Panc1 (cell line): ENCODE measurements around the gene PRDX5. TPM values are rescaled to one million over a fixed set of nuclear protein-coding genes. Genes with fewer than 3 reads are reported as not detected.

Experiments used
- ATAC-seq: fragments of 200-7000 bp; cut with Tn5 transposase; 2 replicates; pipeline ENCODE4 v1.9.1; 2020; ENCODE audit warnings: mild to moderate bottlenecking, moderate library complexity
- BruUV-seq: library from RNA; stranded (reverse); fragments of 400-500 nt; replicated peaks from 2 replicates; lab custom pipeline; 2021; lab: Mats Ljungman, UMichigan
- CTCF ChIA-PET: fragments of 300-600 bp; sonication (Branson Sonifier 250); formaldehyde crosslinking; loops from one replicate; lab custom pipeline; 2022; ENCODE audit warnings: antibody characterized with exemption; lab: Charles Lee
- POLR2A ChIA-PET: fragments of 300-600 bp; sonication (Branson Sonifier 250); formaldehyde crosslinking; loops from one replicate; lab custom pipeline; 2022; ENCODE audit warnings: antibody characterized with exemption; lab: Charles Lee
- DNase-seq: peaks from one replicate; pipeline ENCODE4 v3.0.0-alpha.2; 2010; ENCODE audit warnings: low read depth, low spot score
- H3K27ac ChIP-seq: 2 replicates; pipeline ENCODE4 v1.5.1; 2011; ENCODE audit warnings: mild to moderate bottlenecking, low read length, inconsistent platforms
- H3K27me3 ChIP-seq: fragments of 200-500 bp; sonication (Bioruptor generic); 2 replicates; pipeline ENCODE4 v1.6.0; 2014; ENCODE audit warnings: low read length, inconsistent platforms; ENCODE audit not compliant: control insufficient read depth, insufficient read depth
- H3K36me3 ChIP-seq: fragments of 200-500 bp; sonication (Bioruptor generic); 2 replicates; pipeline ENCODE4 v1.5.1; 2014; ENCODE audit warnings: inconsistent platforms, mild to moderate bottlenecking, low read length, moderate library complexity; ENCODE audit not compliant: control insufficient read depth, insufficient read depth
- H3K4me1 ChIP-seq: 2 replicates; pipeline ENCODE4 v1.5.1; 2011; ENCODE audit warnings: inconsistent platforms, mild to moderate bottlenecking, low read length, moderate library complexity; ENCODE audit not compliant: control insufficient read depth, insufficient read depth
- H3K4me3 ChIP-seq, 2 experiments: 2 replicates each; pipeline ENCODE4 v1.5.1; 2011 to 2012; ENCODE audit warnings: low read depth in 2 of 2, low read length in 2 of 2, mild to moderate bottlenecking in 2 of 2, inconsistent platforms in 1 of 2, moderate library complexity in 1 of 2
- H3K9me3 ChIP-seq: fragments of 200-500 bp; sonication (Bioruptor generic); 2 replicates; pipeline ENCODE4 v1.5.1; 2014; ENCODE audit warnings: low read depth, mild to moderate bottlenecking, inconsistent platforms, low read length, moderate library complexity; ENCODE audit not compliant: control insufficient read depth, insufficient read depth
- POLR2AphosphoS5 ChIP-seq: IDR thresholded peaks from 2 replicates; pipeline ENCODE4 v1.6.1; 2012; ENCODE audit warnings: mild to moderate bottlenecking, low read depth, low read length, moderate library complexity
- REST ChIP-seq, 2 experiments: IDR thresholded peaks; 2 replicates each; pipeline ENCODE4 v1.6.1; 2011 to 2012; ENCODE audit warnings: low read depth in 2 of 2, control low read depth in 1 of 2, low read length in 1 of 2, mild to moderate bottlenecking in 1 of 2, moderate library complexity in 1 of 2; ENCODE audit not compliant: insufficient read depth in 1 of 2
- SIN3A ChIP-seq: IDR thresholded peaks from 2 replicates; pipeline ENCODE4 v1.6.1; 2012; ENCODE audit warnings: low read depth, mild to moderate bottlenecking, low read length, moderate library complexity, borderline replicate concordance; ENCODE audit not compliant: insufficient read depth
- TCF7L2 ChIP-seq: IDR thresholded peaks from 2 replicates; pipeline ENCODE4 v1.6.1; 2011; ENCODE audit warnings: mild to moderate bottlenecking, low read depth, low read length, inconsistent platforms
- in situ Hi-C: cut with HindIII; loops from 2 replicates; pipeline ENCODE4 v1.10.0; 2016; ENCODE audit warnings: low sequenced_read_pairs, low pct_unique_long_range_greater_than_20kb
- intact Hi-C: fragments of 100-400 bp; cut with micrococcal nuclease; formaldehyde crosslinking; loops from one replicate; pipeline ENCODE4 v1.10.0; 2022; ENCODE audit not compliant: unreplicated experiment
- total RNA-seq: library from RNA; stranded (reverse); gene quantifications from one replicate; pipeline ENCODE4 v1.2.1, GENCODE V29; 2021; ENCODE audit not compliant: unreplicated experiment
- TF ChIP-seq, protein P1 (sequence below): fragments of 450-650 bp; IDR thresholded peaks from 2 replicates; pipeline ENCODE4 v1.5.1; 2017; ENCODE audit warnings: mild to moderate bottlenecking

PRDX5 gene
- total RNA-seq, 1 experiment from 2014 or later: 492 TPM

DNA sequence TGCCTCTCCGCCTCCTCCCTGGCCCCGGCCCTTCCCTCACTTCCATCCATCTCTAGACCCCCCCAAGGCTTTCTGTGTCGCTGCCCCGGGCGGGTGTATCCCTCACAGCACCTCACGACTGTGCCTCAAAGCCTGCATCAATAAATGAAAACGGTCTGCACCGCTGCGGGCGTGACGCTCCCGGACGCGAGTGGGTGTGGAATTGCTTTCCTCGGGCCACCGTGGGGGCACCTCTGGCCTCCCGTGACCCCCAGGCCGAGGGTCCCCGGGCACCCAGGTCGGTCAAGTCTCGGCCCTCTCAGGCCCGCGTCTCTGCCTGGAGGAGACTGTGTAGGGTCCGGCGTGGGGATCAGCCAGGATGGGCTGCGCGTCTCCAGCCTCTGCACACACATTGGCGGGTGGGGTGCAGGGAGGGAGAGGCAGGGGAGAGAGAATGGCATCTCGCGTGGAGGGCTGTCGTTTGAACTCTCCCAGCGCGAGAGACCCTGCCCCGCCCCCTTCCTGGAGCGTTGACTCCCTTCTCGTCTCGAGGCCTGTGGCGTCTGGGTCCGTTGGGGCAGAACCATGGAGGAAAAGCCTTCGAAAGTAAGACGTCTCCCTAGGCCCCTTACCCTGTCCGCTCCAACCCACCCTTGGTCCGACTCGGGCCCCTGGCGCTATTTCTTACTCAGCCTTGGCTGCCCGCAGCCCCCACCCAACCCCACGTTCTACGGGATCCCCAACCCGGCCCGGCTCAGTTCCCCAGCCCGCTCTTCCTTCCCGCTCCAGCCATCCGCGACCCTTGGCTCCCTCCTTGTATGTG lies 17.9 kb upstream of the PRDX5 start, which contains the start of gene CATSPERZ:
TSS of gene CATSPERZ (plus strand) at position 512 of the 802 bp plus-strand sequence. CDS start at position 565, 53 bp downstream.
- TF ChIP-seq TCF7L2: no peak
- no peak for TF ChIP-seq REST (IDR thresholded peaks at IDR 0.05; ENCODE audit: insufficient read depth in 1 of 2, low read depth in 2 of 2, low read length in 1 of 2)
- TF ChIP-seq, protein P1, sequence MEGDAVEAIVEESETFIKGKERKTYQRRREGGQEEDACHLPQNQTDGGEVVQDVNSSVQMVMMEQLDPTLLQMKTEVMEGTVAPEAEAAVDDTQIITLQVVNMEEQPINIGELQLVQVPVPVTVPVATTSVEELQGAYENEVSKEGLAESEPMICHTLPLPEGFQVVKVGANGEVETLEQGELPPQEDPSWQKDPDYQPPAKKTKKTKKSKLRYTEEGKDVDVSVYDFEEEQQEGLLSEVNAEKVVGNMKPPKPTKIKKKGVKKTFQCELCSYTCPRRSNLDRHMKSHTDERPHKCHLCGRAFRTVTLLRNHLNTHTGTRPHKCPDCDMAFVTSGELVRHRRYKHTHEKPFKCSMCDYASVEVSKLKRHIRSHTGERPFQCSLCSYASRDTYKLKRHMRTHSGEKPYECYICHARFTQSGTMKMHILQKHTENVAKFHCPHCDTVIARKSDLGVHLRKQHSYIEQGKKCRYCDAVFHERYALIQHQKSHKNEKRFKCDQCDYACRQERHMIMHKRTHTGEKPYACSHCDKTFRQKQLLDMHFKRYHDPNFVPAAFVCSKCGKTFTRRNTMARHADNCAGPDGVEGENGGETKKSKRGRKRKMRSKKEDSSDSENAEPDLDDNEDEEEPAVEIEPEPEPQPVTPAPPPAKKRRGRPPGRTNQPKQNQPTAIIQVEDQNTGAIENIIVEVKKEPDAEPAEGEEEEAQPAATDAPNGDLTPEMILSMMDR: no peak
- TF ChIP-seq SIN3A: no peak
- no peak for TF ChIP-seq POLR2AphosphoS5
- peaks cover 10% of the 10 kb centered on the region for H3K4me1 ChIP-seq
- CTCF ChIA-PET: interaction anchor here (0.6 to 1.7 kb wide), 10 partner anchors 9 to 399 kb away, joined by 3 to 16 read pairs (median 5); partner anchors contain the start of genes BAD, FERMT3, KCNK4 and PRDX5
- intact Hi-C loops: loop anchor here (10.0 kb wide), 1 partner anchor 55 kb away; the partner anchor contains the start of genes FKBP2 and PPP1R14B
- POLR2A ChIA-PET: interaction anchor here (0.6 to 0.7 kb wide), 2 partner anchors 16 to 54 kb away, joined by 3 to 5 read pairs; no protein-coding TSS in a partner anchor
- no peaks in the 10 kb centered on the region for H3K36me3 ChIP-seq
- H3K9me3 ChIP-seq: no peaks in the 10 kb centered on the region
- no peak for DNase-seq
- no peaks in the 10 kb centered on the region; the same call in 1 of the 2 replicates for H3K27me3 ChIP-seq
- ATAC-seq: no peak
- in situ Hi-C loops: no loop called here
- 0 out of 2 replicates have a peak within 1 kb of the TSS, but pooled peaks have one; percentile 32 for H3K27ac ChIP-seq
- peak within 1 kb of the TSS; percentile 31 to 50 for H3K4me3 ChIP-seq
- BruUV-seq: no TSS peak

DNA sequence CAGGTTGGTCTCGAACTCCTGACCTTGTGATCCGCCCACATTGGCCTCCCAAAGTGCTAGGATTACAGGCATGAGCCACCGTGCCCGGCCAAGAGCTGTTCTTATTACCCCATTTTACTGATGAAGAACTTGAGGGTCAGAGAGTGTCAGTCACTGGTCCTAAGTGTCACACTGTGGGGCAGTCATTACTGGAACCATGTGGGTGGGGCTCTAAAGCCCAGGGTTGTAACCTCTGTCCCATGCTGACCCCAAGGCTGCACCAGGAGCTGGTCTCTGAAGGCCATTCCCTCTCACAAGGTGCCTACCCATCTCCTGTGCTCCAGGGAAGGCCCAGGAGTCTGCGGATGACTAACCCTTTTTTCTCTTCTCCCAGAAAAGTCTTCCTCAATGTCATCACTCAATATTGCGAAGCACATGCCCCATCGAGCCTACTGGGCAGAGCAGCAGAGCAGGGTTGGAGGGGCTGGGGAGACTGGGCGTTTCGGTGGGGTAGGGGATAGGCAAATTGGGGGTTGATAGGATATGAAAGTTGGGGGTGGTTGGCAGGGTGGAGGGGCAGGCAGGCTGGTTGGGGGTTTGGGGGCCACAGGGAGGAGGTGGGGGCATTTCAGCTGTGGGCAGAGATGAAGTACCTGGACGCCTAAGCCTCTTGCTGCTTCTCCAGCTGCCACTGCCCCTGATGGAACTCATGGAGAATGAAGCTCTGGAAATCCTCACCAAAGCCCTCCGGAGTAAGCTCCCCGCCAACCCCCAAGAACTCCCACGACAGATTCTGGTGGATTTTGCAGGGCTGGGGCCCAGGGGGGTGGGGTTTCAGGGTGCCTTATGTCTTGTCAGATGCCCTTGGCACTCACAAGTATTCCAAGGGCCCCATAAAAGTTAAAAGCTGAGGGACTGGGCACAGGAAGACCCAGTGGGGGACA lies 14.6 kb upstream of the PRDX5 start:
- no peak overlapping the region for H3K4me3 ChIP-seq
- DNase-seq: no peak
- TF ChIP-seq, protein P1: no peak
- TF ChIP-seq TCF7L2: no peak
- TF ChIP-seq SIN3A: no peak
- TF ChIP-seq REST (IDR thresholded peaks at IDR 0.05; ENCODE audit: insufficient read depth in 1 of 2, low read depth in 2 of 2, low read length in 1 of 2): no peak
- no peak for TF ChIP-seq POLR2AphosphoS5
- intact Hi-C loops (loop anchor here (10.0 kb wide), 1 partner anchor 59 kb away; the partner anchor contains the start of genes FKBP2 and PPP1R14B), in situ Hi-C loops (no loop called here)
- peaks cover 15% of the 10 kb centered on the region for H3K4me1 ChIP-seq
- no TSS peak for BruUV-seq
- ATAC-seq: no peak
- no peaks in the 10 kb centered on the region for H3K9me3 ChIP-seq
- no peaks in the 10 kb centered on the region for H3K27me3 ChIP-seq
- ChIA-PET POLR2A (interaction anchor here (1.5 kb wide), 1 partner anchor 18 kb away, joined by 10 read pairs; the partner anchor contains the start of gene GPR137), CTCF (interaction anchor here (0.5 to 2.3 kb wide), 8 partner anchors 14 to 52 kb away, joined by 3 to 25 read pairs (median 4); partner anchors contain the start of genes BAD, GPR137, PRDX5 and TRMT112)
- H3K27ac ChIP-seq: peak overlapping the region; percentile 95
- H3K36me3 ChIP-seq: no peaks in the 10 kb centered on the region
